ENCODE measurements around the gene C22orf23. TPM values are rescaled to one million over a fixed set of nuclear protein-coding genes. Genes with fewer than 3 reads are reported as not detected.

C22orf23 gene
- total RNA-seq, 2 donors from 2014 or later = not detected

DNA sequence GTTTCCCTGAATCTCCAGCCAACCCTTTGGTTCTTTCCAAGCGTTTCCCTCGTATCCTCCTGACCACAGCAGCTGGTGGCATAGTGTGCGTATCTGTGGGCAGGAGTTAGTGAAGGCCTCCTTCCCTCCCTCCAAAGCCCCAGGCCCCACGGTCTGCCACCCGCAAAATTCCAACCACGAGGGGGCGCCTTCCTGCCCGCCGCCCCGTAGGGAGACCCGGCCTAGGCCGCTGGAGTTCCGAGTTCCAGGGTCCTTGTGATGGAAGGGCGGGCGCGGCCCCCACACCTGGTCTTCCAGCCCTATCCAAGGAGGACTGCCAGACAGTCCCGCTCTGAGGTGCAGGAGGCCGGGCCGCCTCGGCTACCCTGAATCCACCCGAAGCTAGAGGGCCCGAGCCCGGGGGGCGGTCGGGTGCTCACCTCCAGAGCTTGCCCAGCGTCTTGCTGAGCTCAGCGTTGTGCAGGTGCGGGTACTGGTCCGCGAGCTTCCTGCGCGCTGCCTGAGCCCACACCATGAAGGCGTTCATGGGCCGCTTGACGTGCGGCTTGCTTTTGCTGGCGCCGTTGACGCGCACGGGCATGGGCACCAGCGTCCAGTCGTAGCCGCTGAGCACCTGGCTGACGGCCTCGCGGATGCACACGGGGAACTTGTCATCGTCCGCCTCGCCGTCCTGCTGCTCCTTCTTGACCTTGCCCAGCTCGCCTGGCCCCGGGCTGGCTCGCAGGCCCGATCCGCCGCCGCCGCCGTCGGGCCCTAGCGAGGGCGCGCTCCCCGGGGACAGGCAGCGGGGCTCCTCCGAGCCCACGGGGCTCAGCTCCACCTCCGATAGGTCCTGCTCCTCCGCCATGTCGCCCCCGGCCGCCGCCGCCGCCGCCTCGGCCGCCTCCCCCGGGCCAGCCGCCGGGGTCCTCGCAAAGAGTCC lies 29.8 kb upstream of the C22orf23 start:
- no peak overlapping the region for H3K27ac ChIP-seq
- no peak overlapping the region for H3K4me3 ChIP-seq
- peaks cover 13% of the 10 kb centered on the region for H3K4me1 ChIP-seq
- intact Hi-C loops (cut with DNase I) = no loop called here
- TF ChIP-seq, protein P1, sequence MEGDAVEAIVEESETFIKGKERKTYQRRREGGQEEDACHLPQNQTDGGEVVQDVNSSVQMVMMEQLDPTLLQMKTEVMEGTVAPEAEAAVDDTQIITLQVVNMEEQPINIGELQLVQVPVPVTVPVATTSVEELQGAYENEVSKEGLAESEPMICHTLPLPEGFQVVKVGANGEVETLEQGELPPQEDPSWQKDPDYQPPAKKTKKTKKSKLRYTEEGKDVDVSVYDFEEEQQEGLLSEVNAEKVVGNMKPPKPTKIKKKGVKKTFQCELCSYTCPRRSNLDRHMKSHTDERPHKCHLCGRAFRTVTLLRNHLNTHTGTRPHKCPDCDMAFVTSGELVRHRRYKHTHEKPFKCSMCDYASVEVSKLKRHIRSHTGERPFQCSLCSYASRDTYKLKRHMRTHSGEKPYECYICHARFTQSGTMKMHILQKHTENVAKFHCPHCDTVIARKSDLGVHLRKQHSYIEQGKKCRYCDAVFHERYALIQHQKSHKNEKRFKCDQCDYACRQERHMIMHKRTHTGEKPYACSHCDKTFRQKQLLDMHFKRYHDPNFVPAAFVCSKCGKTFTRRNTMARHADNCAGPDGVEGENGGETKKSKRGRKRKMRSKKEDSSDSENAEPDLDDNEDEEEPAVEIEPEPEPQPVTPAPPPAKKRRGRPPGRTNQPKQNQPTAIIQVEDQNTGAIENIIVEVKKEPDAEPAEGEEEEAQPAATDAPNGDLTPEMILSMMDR (IDR thresholded peaks at IDR 0.05) = no peak
- TF ChIP-seq POLR2A (IDR thresholded peaks at IDR 0.05) = no peak
- H3K27me3 ChIP-seq = no peaks in the 10 kb centered on the region
- no peak for ATAC-seq
- DNase-seq = no peak
- no peaks in the 10 kb centered on the region for H3K9me3 ChIP-seq
- WGBS, 2 donors = 79% methylated on average over 39 to 84 of the region's 84 CpGs
- no peaks in the 10 kb centered on the region for H3K36me3 ChIP-seq (replicated peaks in 1 of 2; ENCODE audit: insufficient read depth in 1 of 2, low read depth in 2 of 2)

DNA sequence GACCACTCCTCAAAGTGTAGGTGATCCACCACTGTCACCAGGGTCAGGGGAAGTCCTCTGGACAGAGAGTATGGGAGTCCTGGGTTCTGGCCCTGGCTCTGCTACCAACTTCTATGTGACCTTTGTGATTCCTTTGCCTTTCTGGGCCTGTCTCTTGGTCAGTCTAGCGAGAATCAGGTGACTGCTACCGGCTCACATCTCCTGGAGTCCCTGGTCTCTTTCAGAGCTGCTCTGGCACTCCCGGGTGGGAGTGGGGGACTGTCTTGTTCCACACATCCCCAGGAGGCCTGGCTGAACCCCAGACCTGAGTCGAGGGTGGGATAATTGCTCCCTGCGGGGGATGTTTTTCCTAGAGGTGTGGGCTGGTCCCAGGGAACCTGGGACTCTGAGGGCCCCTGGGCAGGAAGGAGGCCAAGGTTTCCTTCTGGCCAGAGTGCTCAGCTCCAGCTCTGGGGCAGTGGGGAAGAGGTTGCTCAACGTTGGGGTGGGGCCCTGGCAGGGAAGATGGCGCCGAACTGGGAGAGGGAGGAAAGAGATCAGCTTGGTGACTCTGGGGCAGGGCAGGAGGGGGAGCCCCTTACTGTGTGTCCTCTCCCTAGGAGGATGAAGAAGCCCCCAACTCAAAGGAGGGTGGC lies 28.9 kb upstream of the C22orf23 start:
- H3K27ac ChIP-seq = no peak overlapping the region
- no peak overlapping the region for H3K4me3 ChIP-seq
- no peak for ATAC-seq

DNA sequence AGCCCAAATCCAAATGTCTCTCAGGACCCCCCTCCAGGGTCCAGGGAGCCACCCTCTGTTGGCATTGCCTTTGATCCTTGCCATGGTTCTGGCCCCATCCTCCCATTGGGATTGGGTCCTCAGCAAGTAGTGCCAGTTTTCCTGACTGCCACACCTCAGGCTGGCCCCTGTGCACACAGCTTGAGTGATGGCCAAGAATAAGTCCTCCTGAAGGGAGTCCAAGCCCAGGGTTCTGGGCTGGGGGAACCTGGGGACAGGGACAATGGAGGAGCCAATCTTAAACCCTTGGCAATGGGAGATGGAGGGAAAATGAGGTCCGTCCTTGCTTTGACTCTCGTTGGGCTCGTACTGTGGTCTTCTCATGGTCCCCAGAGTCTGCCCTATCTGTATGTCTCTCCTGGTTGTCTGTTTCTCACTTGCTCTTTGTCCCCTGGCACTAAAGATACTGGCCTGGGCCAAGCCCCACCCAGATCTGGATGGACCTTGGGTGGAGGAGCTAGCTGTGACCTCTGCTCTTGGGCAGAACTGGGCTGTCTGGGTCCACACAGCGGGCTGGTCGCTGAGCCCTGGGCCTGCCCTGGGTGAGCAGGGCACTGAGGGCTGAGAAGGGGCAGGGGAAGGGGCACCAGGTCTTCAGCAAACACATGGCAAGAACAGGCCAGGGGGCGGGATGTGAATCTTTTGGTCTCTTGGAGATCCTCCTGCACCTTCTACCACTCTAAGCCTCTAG lies 28.0 kb upstream of the C22orf23 start:
- H3K27ac ChIP-seq = no peak overlapping the region
- ATAC-seq (no peak), DNase-seq (no peak)
- no peaks in the 10 kb centered on the region for H3K36me3 ChIP-seq (replicated peaks in 1 of 2; ENCODE audit: insufficient read depth in 1 of 2, low read depth in 2 of 2)
- intact Hi-C loops (cut with DNase I) = no loop called here
- H3K4me1 ChIP-seq = peaks cover 13% of the 10 kb centered on the region
- 83 to 84% methylated on average over 5 to 6 of the region's 6 CpGs for WGBS, 2 donors
- H3K9me3 ChIP-seq = no peaks in the 10 kb centered on the region
- H3K4me3 ChIP-seq = no peak overlapping the region
- H3K27me3 ChIP-seq = no peaks in the 10 kb centered on the region
- TF ChIP-seq, protein P1 (IDR thresholded peaks at IDR 0.05) = no peak
- TF ChIP-seq POLR2A (IDR thresholded peaks at IDR 0.05) = no peak

More for the DNA sequence above, 28.9 kb upstream of the C22orf23 start:
- Histone ChIP-seq H3K36me3 (replicated peaks in 1 of 2; ENCODE audit: insufficient read depth in 1 of 2, low read depth in 2 of 2) (no peaks in the 10 kb centered on the region), H3K9me3 (no peaks in the 10 kb centered on the region), H3K4me1 (peaks cover 13% of the 10 kb centered on the region), H3K27me3 (no peaks in the 10 kb centered on the region)
- intact Hi-C loops (cut with DNase I) = no loop called here
- no peak for DNase-seq
- TF ChIP-seq, protein P1 (IDR thresholded peaks at IDR 0.05) = no peak
- TF ChIP-seq POLR2A (IDR thresholded peaks at IDR 0.05) = no peak
- WGBS, 2 donors = 86 to 89% methylated on average over 8 of the region's 8 CpGs

DNA sequence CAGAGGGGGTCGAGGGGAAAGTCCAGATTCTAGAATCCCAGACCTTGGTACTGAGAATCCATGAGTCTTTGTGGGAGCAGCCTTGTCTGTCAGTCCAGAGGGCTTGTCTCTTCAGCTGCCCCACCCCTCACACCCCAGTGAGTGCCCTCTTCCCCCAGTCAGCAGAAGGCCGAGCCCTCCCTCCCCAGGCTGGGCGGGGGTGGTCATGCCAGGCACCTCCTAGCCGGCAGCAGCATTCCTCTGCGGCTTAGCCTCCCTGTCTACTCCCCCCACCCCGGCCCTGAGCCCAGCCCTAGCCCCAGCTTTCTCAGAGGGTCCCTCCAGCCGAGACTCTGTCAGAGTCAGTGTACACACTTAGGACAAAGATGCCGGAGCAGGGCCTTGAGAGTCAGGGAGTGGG lies 26.4 kb upstream of the C22orf23 start:
- H3K4me3 ChIP-seq = no peak overlapping the region
- H3K4me1 ChIP-seq = peaks cover 8% of the 10 kb centered on the region
- H3K27me3 ChIP-seq = no peaks in the 10 kb centered on the region
- ATAC-seq (no peak), DNase-seq (no peak)
- TF ChIP-seq POLR2A (IDR thresholded peaks at IDR 0.05) = no peak
- TF ChIP-seq, protein P1 (IDR thresholded peaks at IDR 0.05) = no peak
- WGBS, 2 donors = 57 to 74% methylated on average over 1 to 7 of the region's 8 CpGs
- H3K9me3 ChIP-seq = no peaks in the 10 kb centered on the region
- intact Hi-C loops (cut with DNase I) = no loop called here
- H3K36me3 ChIP-seq (replicated peaks in 1 of 2; ENCODE audit: insufficient read depth in 1 of 2, low read depth in 2 of 2) = no peaks in the 10 kb centered on the region
- no peak overlapping the region for H3K27ac ChIP-seq

Measured in body of pancreas (tissue), 4 donors.